SJSA1 (cell line): Measurements from ENCODE around the gene NFIC. TPM values are rescaled to one million over a fixed set of nuclear protein-coding genes. Genes with fewer than 3 reads are reported as not detected.

ENCODE experiments used
- DNase-seq, 2 experiments: peaks; one replicate each; pipeline ENCODE4 v3.0.0-alpha.2; 2015 to 2020; ENCODE audit warnings: low spot score in 2 of 2, low read depth in 1 of 2
- H3K27ac ChIP-seq: fragments of 250-450 bp; sonication (Bioruptor Pico); 2 replicates; pipeline ENCODE4 v1.5.1; 2020; ENCODE audit warnings: mild to moderate bottlenecking, moderate library complexity
- H3K27me3 ChIP-seq: fragments of 250-450 bp; sonication (Bioruptor Pico); replicated peaks from 2 replicates; pipeline ENCODE4 v1.5.1; 2020; ENCODE audit warnings: mild to moderate bottlenecking, moderate library complexity
- H3K36me3 ChIP-seq: fragments of 250-450 bp; sonication (Bioruptor Pico); 2 replicates; pipeline ENCODE4 v1.5.1; 2020; ENCODE audit warnings: mild to moderate bottlenecking
- H3K4me1 ChIP-seq: fragments of 250-450 bp; sonication (Bioruptor Pico); replicated peaks from 2 replicates; pipeline ENCODE4 v1.6.1; 2021; ENCODE audit warnings: mild to moderate bottlenecking
- H3K4me3 ChIP-seq: fragments of 250-450 bp; sonication (Bioruptor Pico); 2 replicates; pipeline ENCODE4 v1.5.1; 2020; ENCODE audit warnings: mild to moderate bottlenecking
- H3K9me3 ChIP-seq: fragments of 250-450 bp; sonication (Bioruptor Pico); replicated peaks from 2 replicates; pipeline ENCODE4 v1.5.1; 2020; ENCODE audit warnings: mild to moderate bottlenecking
- total RNA-seq: library from RNA; depleted of rRNA; stranded (reverse); fragments of >200 nt; shearing (Covaris generic); gene quantifications from 2 replicates; pipeline ENCODE4 v1.2.3, GENCODE V29; 2014

The NFIC gene
- total RNA-seq, 1 experiment from 2014 or later: 27.6 TPM

DNA sequence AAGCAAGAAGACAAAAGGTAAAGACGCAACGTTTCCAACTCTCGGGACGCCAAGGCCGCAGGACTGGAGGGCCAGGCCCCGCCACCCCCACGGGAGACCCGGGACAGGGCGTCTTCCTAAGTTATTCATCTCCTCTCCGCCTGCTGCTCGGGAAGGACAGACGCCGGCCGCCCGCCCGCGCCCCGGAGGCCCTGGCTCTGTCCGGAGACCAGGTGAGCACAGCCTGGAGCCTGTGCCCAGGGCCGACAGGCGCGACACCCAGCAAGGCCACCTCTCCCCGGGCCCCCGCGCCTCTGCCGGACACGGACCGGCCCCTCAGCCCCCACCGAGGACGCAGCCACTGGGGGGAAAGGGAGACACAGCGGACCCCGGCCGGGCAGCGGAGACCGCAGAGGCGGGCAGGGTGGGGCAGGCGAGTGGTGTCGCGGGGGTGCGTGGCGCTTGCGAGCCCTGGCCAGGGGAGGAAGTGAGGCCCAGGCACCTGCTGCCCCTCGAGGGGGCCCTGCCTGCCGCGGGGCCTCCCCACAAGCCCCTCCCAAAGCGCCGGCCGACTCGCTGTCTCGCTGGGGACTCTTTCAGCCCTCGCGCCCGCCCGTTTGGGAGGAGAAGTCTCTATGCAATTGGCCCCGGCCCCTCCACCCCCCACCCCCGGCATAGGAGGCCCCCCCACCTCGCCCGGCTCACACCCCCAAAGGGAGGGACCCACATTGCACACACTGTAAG, 96.8 kb downstream of the NFIC start:
- Histone ChIP-seq H3K36me3 (peaks cover 46% of the 10 kb centered on the region), H3K4me1 (no peaks in the 10 kb centered on the region), H3K9me3 (no peaks in the 10 kb centered on the region), H3K27ac (no peak overlapping the region), H3K4me3 (no peak overlapping the region), H3K27me3 (no peaks in the 10 kb centered on the region)
- DNase-seq: no peak

DNA sequence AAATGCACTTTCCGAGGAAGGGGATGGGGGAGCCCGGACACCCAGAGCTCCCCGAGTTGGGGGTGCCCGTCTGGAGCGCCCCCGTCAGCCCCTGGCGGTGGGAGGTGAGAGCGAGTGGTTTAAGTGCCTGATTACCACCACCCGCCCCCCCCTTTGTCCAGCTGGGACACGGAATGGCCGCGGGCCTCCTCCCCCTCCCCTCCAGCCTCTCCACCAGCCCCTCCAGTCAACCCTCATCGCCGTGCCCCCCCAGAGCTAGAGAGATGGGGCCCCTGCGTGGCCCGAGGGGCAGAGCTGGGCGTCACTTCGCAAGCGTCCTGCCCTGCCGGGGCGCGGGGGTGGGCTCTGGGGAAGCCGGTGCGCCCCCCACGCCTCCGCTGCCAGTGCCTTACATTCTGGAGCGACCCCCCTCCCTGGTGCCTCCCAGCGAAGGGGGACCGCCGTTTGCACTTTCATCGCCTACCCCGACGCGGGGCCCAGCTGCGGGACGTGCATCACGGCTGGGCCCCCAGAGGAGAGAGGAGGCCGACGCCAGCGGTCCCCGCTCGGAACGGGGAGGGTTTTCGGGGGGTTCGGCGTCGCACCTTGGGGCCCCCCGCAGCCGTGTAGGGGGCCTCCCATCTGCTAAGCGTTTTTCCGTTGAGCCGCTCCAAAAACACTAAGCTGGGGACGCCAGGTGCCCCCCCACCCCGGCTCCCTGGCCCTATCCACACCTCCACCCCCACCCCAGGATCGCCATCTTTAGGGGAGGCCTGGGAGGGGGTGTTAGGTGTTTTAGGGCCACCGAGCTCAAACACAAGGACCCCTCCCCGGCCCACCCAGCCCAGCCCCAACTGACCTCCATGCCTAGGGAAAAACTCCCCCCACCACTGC, 97.6 kb downstream of the NFIC start:
- no peak for DNase-seq
- Histone ChIP-seq H3K27me3 (no peaks in the 10 kb centered on the region), H3K27ac (no peak overlapping the region), H3K36me3 (peaks cover 40% of the 10 kb centered on the region), H3K4me3 (no peak overlapping the region), H3K4me1 (no peaks in the 10 kb centered on the region), H3K9me3 (no peaks in the 10 kb centered on the region)

DNA sequence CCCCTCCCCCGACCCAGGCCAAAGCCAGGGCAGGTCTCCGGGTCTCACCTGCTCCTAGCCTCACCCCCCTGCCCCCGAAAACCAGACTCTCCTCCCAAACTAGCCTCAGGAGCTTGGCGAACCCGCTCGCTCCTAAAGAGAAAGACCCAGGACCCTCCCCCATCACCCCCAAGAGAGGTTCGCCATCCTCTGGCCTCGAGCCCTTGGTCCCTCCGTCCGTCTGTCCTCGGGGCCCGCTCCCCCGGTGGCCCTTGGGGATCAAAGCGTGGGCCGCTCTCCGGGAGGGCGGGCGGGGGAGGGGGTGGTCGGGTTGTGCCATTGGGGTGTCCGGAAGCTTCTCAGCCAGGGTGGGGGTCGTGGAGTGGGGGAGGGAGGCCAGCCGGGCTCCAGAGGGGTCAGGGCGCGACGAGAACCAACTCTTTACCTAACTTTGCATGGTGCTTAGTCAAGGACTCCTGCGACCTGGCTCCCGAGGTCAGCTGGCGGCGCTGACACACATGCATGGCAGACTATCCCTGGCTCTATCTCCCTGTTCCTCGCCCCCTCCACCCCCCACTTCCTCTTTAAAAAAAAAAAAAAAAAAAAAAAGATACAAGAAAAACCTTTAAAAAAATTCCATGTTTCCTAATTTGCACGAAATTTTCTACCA, 98.3 kb downstream of the NFIC start:
- Histone ChIP-seq H3K9me3 (no peaks in the 10 kb centered on the region), H3K36me3 (peaks cover 34% of the 10 kb centered on the region), H3K27ac (no peak overlapping the region), H3K27me3 (no peaks in the 10 kb centered on the region), H3K4me1 (no peaks in the 10 kb centered on the region), H3K4me3 (no peak overlapping the region)
- DNase-seq: no peak

DNA sequence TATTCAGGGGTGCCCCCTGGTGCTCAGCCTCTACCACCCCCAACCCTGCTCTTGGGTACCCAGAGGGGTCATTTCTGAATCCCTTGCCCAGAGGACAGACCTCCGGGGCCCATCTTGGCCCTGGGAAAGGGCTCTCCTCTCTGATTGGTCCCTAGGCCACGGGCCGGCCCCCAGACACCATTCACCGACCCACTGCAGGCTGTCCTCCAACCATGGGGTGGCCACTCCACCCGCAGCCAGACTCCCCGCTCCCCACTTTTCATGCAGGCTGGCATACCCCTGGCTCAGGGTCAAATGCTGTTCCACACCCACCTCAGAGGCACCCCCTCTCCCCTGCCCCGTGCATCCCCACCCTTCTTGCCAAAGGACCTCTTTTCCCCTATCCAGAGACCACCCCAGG, 99.2 kb downstream of the NFIC start:
- peaks cover 25% of the 10 kb centered on the region for H3K36me3 ChIP-seq
- DNase-seq: no peak
- H3K9me3 ChIP-seq: no peaks in the 10 kb centered on the region
- H3K27me3 ChIP-seq: no peaks in the 10 kb centered on the region
- H3K4me1 ChIP-seq: no peaks in the 10 kb centered on the region
- H3K27ac ChIP-seq: no peak overlapping the region
- no peak overlapping the region for H3K4me3 ChIP-seq

DNA sequence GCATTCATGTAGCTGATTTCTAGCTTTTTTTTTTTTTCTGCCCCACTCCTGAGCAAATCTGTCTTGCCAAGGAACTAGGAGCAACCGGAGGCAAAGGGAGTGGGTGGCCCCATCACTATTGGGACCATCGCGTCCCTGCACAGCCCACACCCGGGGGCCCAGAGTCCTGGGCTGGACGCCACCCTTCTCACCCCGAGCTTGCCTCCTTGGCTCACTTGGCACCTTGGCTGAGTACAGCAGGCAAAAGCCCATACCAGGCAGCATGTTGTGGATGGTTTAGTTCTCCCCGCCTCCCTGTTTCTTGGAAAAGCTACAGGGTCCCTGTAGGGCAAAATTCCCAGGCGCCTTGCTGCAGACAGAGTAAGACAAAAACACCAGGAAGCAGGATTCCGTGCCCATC, 100.3 kb downstream of the NFIC start:
- Histone ChIP-seq H3K27me3 (no peaks in the 10 kb centered on the region), H3K4me3 (no peak overlapping the region), H3K27ac (no peak overlapping the region), H3K36me3 (peaks cover 17% of the 10 kb centered on the region), H3K9me3 (no peaks in the 10 kb centered on the region), H3K4me1 (no peaks in the 10 kb centered on the region)
- no peak for DNase-seq

DNA sequence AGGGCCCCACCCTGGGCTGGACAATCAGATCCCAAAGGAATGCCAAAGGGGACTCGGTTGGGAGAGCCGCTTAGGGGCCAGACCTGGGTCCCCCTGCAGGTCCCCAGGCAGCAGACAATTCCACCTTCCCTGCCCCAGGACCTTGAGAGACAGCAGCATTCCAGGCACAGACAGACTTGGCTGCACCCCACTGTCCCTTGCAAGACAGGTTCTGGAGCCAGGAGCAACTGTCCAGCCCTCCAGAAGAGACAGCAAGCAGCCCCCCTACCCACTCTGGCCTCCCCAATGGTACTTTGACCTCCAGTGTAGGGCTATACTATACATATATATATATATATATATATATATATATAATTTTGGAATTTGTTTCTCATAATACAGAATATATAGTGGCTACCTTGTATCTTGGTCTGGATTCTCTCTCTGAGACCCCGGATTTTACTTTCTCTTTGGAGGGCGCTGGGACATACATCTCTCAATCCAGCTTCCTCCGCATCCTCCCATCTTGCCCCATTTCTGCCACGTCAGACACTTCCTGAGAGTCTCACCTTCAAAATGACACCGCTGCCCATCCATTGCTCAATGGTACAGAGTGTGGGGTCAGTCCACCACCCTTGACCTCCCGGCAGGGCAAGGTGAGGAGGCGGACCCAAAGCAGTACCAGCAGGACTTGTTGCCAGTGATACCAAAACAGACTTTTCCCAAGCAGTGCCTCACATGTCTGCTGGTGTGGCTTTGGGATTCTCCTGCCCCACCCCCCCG, 101.2 kb downstream of the NFIC start:
- H3K27me3 ChIP-seq: no peaks in the 10 kb centered on the region
- DNase-seq: no peak
- H3K4me3 ChIP-seq: no peak overlapping the region
- H3K9me3 ChIP-seq: no peaks in the 10 kb centered on the region
- peaks cover 13% of the 10 kb centered on the region for H3K36me3 ChIP-seq
- H3K4me1 ChIP-seq: no peaks in the 10 kb centered on the region
- H3K27ac ChIP-seq: no peak overlapping the region

DNA sequence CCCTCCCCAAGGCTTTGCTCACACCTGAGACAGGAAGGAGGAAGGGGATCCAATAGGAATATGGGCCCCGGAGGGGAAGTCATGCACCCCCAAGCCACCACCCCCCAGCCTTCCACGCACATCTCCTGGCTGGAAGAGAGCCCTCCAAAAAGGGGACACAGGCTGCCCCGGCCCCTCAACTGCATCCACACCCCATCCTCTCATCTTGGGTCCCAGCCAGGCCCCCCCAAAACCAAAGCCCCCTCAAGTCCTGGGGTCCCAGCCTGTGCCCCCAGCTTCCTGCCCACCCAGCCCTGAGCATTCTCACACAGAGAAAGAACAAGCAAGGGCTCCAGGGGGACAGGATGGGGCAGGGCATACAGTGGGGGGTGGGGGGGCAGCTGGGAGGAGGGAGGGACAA, 101.8 kb downstream of the NFIC start:
- Histone ChIP-seq H3K4me1 (no peaks in the 10 kb centered on the region), H3K27ac (no peak overlapping the region), H3K4me3 (no peak overlapping the region), H3K27me3 (no peaks in the 10 kb centered on the region), H3K9me3 (no peaks in the 10 kb centered on the region), H3K36me3 (peaks cover 7% of the 10 kb centered on the region)
- DNase-seq: no peak

DNA sequence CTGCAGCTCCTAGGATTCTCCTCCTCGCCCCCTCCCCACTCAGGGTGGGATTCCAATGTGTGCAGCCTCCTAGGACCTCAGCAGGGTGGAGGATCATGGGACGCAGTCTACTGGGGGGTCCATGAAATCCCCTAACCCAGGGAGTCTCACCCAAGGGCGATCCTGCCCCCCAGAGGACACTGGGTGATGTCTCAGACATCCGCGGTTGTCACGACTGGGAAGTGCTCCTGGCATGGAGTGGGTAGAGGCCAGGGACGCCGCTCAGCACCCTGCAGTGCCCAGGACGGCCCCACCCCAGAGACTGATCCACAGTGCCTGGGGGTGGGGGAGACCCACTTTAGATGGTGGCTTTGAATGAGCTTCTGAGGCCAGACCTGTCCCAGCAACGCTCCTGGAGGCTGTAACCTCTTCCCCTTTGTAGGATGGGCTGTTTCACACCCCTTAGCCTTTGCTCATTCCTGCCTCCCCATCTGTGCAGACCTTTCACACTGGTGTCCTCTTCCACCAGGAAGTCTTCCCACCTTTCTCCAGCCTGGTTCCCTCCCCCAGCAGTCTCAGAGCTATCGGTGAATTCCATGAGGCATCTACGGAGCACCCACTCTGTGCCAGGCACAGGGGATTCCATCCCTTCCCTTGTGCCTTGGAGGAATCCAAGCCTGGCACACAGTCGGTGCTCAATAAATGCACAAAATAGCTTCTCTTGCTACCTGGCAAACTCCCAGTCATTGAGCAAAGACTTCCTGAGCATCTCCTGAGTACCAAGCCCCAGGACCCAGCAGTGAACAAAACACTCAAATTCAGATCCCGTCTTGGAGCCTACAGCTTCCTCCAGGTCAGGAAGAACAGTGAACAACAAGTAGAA, 103.5 kb downstream of the NFIC start:
- Histone ChIP-seq H3K36me3 (peaks cover 3% of the 10 kb centered on the region; the same call in 1 of the 2 replicates), H3K4me1 (no peaks in the 10 kb centered on the region), H3K4me3 (no peak overlapping the region), H3K9me3 (no peaks in the 10 kb centered on the region), H3K27me3 (0 out of 2 replicates have a peak, but pooled peaks cover 2% of the 10 kb centered on the region), H3K27ac (no peak overlapping the region)
- no peak for DNase-seq

DNA sequence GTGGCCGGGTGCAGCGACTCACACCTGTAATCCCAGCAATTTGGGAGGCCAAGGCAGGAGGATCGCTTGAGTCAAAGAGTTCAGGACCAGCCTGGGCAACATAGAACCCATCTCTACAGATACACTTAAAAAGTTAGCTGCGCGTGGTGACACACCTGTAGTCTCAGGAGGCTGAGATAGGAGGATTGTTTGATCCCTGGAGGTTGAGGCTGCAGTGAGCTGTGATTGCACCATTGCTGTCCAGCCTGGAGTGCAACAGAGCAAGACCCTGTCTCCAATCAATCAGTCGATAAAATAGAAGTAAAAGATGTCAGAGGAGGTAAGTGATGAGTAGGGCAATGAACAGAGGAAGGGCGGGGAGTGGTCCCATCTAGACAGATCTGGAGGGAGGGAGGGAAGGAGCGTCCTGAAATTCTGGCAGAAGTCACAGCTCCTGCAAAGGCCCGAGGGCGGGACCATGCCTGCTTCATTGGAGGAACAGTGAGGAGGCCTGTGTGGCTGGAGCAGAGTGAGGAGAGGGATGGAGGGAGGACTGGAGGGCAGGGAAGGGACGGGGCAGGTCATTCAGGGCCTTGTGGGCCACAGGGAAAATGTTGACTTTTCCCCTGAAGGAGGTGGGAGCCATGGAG, 104.2 kb downstream of the NFIC start:
- H3K36me3 ChIP-seq: peaks cover 3% of the 10 kb centered on the region; the same call in 1 of the 2 replicates
- H3K27ac ChIP-seq: no peak overlapping the region
- no peaks in the 10 kb centered on the region for H3K9me3 ChIP-seq
- 0 out of 2 replicates have a peak, but pooled peaks cover 3% of the 10 kb centered on the region for H3K27me3 ChIP-seq
- no peaks in the 10 kb centered on the region for H3K4me1 ChIP-seq
- DNase-seq: no peak
- H3K4me3 ChIP-seq: no peak overlapping the region

DNA sequence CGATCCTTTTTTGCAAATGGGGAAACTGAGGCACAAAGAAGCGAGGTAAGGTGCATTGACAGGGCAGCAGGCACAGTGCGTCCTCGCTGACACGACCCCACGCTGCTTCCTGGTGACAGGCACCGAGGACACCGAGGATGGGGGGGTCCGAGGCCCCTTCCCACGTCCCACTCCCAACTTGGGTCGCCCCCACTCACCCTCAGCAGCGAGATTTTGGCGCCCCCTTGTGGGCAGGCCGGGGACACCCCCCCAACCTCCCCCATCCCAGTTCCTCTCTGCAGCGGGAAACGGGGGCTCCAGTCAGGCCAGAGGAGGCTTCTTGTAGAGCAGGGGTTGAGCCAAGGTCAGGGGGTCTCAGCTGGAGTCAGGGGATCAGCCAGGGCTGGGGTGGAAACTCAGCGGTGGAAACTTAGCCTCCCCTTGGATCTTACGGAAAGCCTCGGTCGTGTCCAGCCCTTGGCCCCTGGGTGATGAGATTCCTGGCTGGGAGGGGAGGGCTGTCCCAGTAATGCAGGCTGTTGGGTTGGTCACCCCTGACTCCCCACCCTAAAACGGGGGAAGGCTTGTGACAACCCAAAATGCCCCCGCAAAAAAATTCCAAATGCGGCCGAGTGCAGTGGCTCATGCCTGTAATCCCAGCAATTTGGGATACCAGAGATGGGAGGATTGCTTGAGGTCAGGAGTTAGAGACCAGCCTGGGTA, 105.7 kb downstream of the NFIC start:
- H3K27me3 ChIP-seq: 0 out of 2 replicates have a peak, but pooled peaks cover 3% of the 10 kb centered on the region
- H3K9me3 ChIP-seq: no peaks in the 10 kb centered on the region
- H3K4me3 ChIP-seq: no peak overlapping the region
- H3K4me1 ChIP-seq: no peaks in the 10 kb centered on the region
- H3K27ac ChIP-seq: no peak overlapping the region
- DNase-seq: peak in 1 of 2 experiments; percentile 38
- H3K36me3 ChIP-seq: no peaks in the 10 kb centered on the region

DNA sequence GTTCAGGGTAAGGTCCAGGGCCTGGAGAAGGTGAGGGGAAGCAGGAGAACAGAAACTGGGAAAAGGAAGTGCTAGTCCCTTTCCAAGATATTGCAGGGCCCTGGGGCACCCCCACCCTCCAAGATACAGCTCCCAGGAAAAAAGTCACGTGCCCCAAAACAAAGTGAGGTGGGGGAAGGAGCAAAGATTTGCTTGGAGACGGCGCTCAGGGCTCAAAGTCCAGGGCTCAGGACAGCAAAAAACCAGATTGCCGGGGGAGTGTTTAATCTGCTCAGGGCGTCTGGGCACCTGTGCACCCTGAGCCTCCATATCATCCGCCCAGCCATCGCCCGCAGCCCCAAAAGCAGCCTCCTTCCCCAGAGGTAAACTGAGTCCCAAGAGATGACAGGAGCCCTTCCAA, 107.6 kb downstream of the NFIC start:
- no peaks in the 10 kb centered on the region for H3K4me1 ChIP-seq
- no peak overlapping the region for H3K4me3 ChIP-seq
- H3K9me3 ChIP-seq: no peaks in the 10 kb centered on the region
- H3K36me3 ChIP-seq: no peaks in the 10 kb centered on the region
- no peak for DNase-seq
- no peak overlapping the region for H3K27ac ChIP-seq
- H3K27me3 ChIP-seq: 0 out of 2 replicates have a peak, but pooled peaks cover 3% of the 10 kb centered on the region

DNA sequence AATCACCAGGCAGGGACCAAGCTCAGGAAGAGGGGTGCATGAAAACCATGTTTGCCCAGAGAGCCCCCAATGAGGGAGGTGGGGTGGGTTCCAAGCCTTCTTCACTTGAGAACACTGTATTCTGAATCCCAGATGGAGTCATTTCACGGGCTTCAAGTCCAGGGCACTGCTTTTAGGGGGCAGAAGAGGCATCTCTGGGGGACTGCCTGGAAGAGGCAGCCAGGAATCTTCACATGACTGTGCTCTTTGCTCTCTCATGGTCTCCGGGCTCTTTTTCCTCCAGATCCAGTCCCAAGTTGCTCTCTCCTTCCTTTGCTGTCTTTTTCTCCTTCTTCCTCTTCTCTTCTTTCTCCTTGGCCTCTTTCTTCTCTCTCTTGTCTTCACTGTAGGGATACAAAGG, 108.2 kb downstream of the NFIC start:
- Histone ChIP-seq H3K36me3 (no peaks in the 10 kb centered on the region), H3K4me3 (no peak overlapping the region), H3K9me3 (no peaks in the 10 kb centered on the region), H3K27me3 (0 out of 2 replicates have a peak, but pooled peaks cover 3% of the 10 kb centered on the region), H3K27ac (no peak overlapping the region), H3K4me1 (no peaks in the 10 kb centered on the region)
- DNase-seq: no peak
